Ishikawa (cell line): Measurements from ENCODE around the gene RIT1.

Source experiments
- CEBPB ChIP-seq: IDR thresholded peaks from 2 replicates; pipeline ENCODE4 v1.6.1; 2012
- EGR1 ChIP-seq: IDR thresholded peaks from 2 replicates; pipeline ENCODE4 v1.6.1; 2012
- EP300 ChIP-seq: IDR thresholded peaks from 2 replicates; pipeline ENCODE4 v1.6.1; 2012; ENCODE audit warnings: borderline replicate concordance
- FOXM1 ChIP-seq: IDR thresholded peaks from 2 replicates; pipeline ENCODE4 v1.6.1; 2012; ENCODE audit warnings: low read depth, borderline replicate concordance
- TAF1 ChIP-seq: IDR thresholded peaks from 2 replicates; pipeline ENCODE4 v1.6.1; 2012; ENCODE audit warnings: low read depth, mild to moderate bottlenecking
- TCF12 ChIP-seq: IDR thresholded peaks from 2 replicates; pipeline ENCODE4 v1.6.1; 2012; ENCODE audit warnings: low read depth
- TEAD4 ChIP-seq: IDR thresholded peaks from 2 replicates; pipeline ENCODE4 v1.6.1; 2012
- YY1 ChIP-seq: IDR thresholded peaks from 2 replicates; pipeline ENCODE4 v1.6.1; 2012; ENCODE audit warnings: low read depth
- ZBTB7A ChIP-seq: IDR thresholded peaks from 2 replicates; pipeline ENCODE4 v1.6.1; 2012; ENCODE audit warnings: low read depth
- TF ChIP-seq, protein P1 (sequence below): IDR thresholded peaks from 2 replicates; pipeline ENCODE4 v1.6.1; 2012

DNA sequence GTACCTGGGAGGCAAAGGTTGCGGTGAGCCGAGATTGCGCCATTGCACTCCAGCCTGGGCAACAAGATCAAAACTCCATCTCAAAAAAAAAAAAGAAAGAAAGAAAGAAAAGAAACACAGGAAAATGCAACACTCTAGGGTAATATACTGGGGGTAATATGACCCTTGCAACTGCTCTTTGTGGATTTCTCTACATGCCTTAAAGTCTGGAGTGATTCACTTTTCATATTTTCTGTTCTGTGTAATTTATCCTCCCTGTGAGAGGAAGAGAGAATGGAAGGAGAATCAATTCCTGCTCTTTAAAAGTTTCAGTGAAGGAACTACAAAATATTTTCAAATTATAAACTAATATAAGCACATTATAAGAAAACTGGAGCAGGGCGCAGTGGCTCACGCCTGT lies 22.7 kb downstream of the RIT1 start:
- TF ChIP-seq, protein P1, sequence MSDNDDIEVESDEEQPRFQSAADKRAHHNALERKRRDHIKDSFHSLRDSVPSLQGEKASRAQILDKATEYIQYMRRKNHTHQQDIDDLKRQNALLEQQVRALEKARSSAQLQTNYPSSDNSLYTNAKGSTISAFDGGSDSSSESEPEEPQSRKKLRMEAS, result no peak
- TF ChIP-seq ZBTB7A (no peak), CEBPB (no peak), YY1 (no peak), EGR1 (no peak), EP300 (no peak), TAF1 (no peak), FOXM1 (no peak), TCF12 (no peak), TEAD4 (no peak)
